Measurements from ENCODE around the gene SURF6. TPM values are rescaled to one million over a fixed set of nuclear protein-coding genes. Genes with fewer than 3 reads are reported as not detected.

The SURF6 gene
- total RNA-seq, 1 donor from 2014 or later = 16.0 TPM

DNA sequence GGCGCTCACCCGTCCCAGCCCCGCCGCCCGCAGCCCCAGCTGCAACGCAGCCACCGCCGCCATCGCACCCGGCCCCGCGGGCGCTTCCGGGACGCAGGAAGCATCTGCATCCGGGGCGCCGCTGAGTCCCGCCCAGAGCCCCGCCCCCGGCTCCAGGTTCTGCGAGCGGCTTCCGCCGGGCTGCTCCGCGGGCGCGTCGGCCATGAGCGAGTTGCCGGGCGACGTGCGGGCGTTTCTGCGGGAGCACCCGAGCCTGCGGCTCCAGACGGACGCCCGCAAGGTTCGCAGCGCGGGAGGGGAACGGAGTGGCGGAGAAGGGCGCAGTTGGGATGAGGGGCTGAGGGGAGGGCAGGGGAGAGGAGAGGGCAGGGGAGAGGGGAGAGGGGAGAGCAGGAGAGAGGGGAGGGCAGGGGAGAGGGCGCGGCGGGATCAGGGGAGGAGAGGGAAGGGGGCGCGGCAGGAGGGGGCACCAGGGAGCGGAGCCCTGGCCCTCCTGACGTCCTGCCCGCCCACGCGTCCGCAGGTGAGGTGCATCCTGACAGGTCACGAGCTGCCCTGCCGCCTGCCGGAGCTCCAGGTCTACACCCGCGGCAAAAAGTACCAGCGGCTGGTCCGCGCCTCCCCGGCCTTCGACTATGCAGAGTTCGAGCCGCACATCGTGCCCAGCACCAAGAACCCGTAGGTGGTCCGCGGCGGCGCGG, 20.6 kb upstream of the SURF6 start, which contains the start of the genes SURF1 and SURF2:
TSS of gene SURF1 (minus strand) at position 97 of the 701 bp plus-strand sequence. CDS start at position 63, 34 bp downstream.
TSS of gene SURF2 (plus strand) at position 160 of the 701 bp plus-strand sequence. CDS start at position 203, 43 bp downstream.
- H3K4me1 Mint-ChIP-seq (ENCODE audit: unreplicated experiment) = peaks cover 29% of the 10 kb centered on the region
- peak within 1 kb of the TSS; percentile 85 for H3K4me3 Mint-ChIP-seq (ENCODE audit: unreplicated experiment)
- no peaks in the 10 kb centered on the region for H3K9me3 Mint-ChIP-seq (ENCODE audit: unreplicated experiment)
- peak within 1 kb of the TSS; percentile 78 for H3K27ac Mint-ChIP-seq (ENCODE audit: unreplicated experiment)
- peaks cover 16% of the 10 kb centered on the region for H3K36me3 Mint-ChIP-seq (ENCODE audit: unreplicated experiment)
- DNase-seq (ENCODE audit: extremely low spot score, unreplicated experiment) = peak; percentile 94
- TF ChIP-seq, protein P1, sequence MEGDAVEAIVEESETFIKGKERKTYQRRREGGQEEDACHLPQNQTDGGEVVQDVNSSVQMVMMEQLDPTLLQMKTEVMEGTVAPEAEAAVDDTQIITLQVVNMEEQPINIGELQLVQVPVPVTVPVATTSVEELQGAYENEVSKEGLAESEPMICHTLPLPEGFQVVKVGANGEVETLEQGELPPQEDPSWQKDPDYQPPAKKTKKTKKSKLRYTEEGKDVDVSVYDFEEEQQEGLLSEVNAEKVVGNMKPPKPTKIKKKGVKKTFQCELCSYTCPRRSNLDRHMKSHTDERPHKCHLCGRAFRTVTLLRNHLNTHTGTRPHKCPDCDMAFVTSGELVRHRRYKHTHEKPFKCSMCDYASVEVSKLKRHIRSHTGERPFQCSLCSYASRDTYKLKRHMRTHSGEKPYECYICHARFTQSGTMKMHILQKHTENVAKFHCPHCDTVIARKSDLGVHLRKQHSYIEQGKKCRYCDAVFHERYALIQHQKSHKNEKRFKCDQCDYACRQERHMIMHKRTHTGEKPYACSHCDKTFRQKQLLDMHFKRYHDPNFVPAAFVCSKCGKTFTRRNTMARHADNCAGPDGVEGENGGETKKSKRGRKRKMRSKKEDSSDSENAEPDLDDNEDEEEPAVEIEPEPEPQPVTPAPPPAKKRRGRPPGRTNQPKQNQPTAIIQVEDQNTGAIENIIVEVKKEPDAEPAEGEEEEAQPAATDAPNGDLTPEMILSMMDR (IDR thresholded peaks at IDR 0.05) = no peak
- H3K27me3 Mint-ChIP-seq (ENCODE audit: unreplicated experiment) = no peaks in the 10 kb centered on the region

GRCh38 chr9:133355881-133356357, 19.9 kb upstream of the SURF6 start:
- no peak for DNase-seq (ENCODE audit: extremely low spot score, unreplicated experiment)
- no peaks in the 10 kb centered on the region for H3K9me3 Mint-ChIP-seq (ENCODE audit: unreplicated experiment)

DNA sequence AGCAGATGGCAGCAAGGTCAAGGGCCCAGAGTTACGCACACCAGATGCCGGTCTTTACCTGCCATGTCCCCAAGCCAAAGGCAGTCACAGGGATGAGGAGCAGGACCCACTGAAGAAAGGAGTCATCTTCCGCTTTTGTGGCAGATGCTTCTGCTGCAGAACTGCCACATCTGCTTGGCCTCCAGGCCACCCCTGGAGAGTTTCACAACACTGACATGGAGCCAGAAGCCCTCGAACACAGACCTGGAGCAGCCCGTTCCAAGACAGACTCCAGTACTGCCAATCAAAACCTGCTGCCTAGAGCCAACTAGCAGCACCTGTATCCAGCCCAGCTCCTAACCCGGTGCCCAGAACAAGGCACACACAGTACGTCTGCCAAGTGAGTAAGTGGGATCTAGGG, 18.8 kb upstream of the SURF6 start:
- H3K9me3 Mint-ChIP-seq (ENCODE audit: unreplicated experiment) = no peaks in the 10 kb centered on the region
- peaks cover 33% of the 10 kb centered on the region for H3K4me1 Mint-ChIP-seq (ENCODE audit: unreplicated experiment)
- no peak overlapping the region for H3K27ac Mint-ChIP-seq (ENCODE audit: unreplicated experiment)
- no peaks in the 10 kb centered on the region for H3K27me3 Mint-ChIP-seq (ENCODE audit: unreplicated experiment)
- peaks cover 26% of the 10 kb centered on the region for H3K36me3 Mint-ChIP-seq (ENCODE audit: unreplicated experiment)
- DNase-seq (ENCODE audit: extremely low spot score, unreplicated experiment) = no peak
- peak overlapping the region; percentile 85 for H3K4me3 Mint-ChIP-seq (ENCODE audit: unreplicated experiment)
- TF ChIP-seq, protein P1 (IDR thresholded peaks at IDR 0.05) = no peak

More at GRCh38 chr9:133355881-133356357, 19.9 kb upstream of the SURF6 start:
- Mint-ChIP-seq H3K4me1 (ENCODE audit: unreplicated experiment) (peaks cover 29% of the 10 kb centered on the region), H3K27me3 (ENCODE audit: unreplicated experiment) (no peaks in the 10 kb centered on the region), H3K27ac (ENCODE audit: unreplicated experiment) (peak overlapping the region; percentile 78), H3K36me3 (ENCODE audit: unreplicated experiment) (peaks cover 16% of the 10 kb centered on the region), H3K4me3 (ENCODE audit: unreplicated experiment) (peak overlapping the region; percentile 85)
- TF ChIP-seq, protein P1 (IDR thresholded peaks at IDR 0.05) = no peak

- Mint-ChIP-seq H3K36me3 (ENCODE audit: unreplicated experiment) (peaks cover 36% of the 10 kb centered on the region), H3K4me3 (ENCODE audit: unreplicated experiment) (no peak overlapping the region), H3K9me3 (ENCODE audit: unreplicated experiment) (no peaks in the 10 kb centered on the region), H3K27me3 (ENCODE audit: unreplicated experiment) (no peaks in the 10 kb centered on the region), H3K4me1 (ENCODE audit: unreplicated experiment) (peaks cover 42% of the 10 kb centered on the region), H3K27ac (ENCODE audit: unreplicated experiment) (no peak overlapping the region)
- TF ChIP-seq, protein P1 (IDR thresholded peaks at IDR 0.05) = no peak
- DNase-seq (ENCODE audit: extremely low spot score, unreplicated experiment) = no peak
Measured at GRCh38 chr9:133353548-133353947, 17.6 kb upstream of the SURF6 start.

DNA sequence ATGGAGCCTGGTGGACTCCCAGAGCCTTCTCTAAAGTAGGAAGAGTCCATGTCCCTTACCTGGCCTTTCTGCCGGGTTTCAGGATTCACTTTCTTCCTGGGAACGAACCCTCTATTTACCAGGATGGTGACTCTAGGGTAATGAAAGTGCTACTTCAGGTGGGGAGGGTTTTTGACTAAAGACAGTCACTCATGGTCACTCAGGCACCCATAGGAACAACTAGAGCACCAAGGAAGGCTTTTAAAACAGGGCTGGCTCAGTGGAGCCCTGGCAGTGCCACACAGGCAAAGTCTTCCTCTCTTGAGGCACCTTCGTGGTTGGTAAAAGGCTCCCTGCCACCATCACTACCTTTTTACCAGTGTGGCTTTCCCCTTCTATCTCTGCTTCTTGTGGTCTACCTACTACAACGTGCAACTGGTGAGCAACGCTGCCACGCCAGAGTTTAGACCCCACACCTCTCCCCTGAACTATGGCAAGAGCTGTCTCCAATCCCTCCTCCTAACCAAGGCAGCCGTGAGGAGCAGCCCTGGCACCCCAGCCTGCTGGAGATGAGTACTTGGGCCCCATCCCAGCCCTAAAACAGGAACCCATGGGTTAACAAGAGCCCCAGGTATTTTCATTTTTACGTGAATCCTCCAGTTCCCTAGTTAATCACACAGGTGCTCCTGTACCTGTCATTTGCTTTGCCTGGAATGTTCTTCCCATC, 16.8 kb upstream of the SURF6 start:
- H3K9me3 Mint-ChIP-seq (ENCODE audit: unreplicated experiment) = no peaks in the 10 kb centered on the region

More for the DNA sequence above, 16.8 kb upstream of the SURF6 start:
- no peak overlapping the region for H3K4me3 Mint-ChIP-seq (ENCODE audit: unreplicated experiment)
- TF ChIP-seq, protein P1 (IDR thresholded peaks at IDR 0.05) = no peak
- peaks cover 40% of the 10 kb centered on the region for H3K4me1 Mint-ChIP-seq (ENCODE audit: unreplicated experiment)
- DNase-seq (ENCODE audit: extremely low spot score, unreplicated experiment) = no peak
- peak overlapping the region; percentile 47 for H3K27ac Mint-ChIP-seq (ENCODE audit: unreplicated experiment)
- H3K36me3 Mint-ChIP-seq (ENCODE audit: unreplicated experiment) = peaks cover 37% of the 10 kb centered on the region
- no peaks in the 10 kb centered on the region for H3K27me3 Mint-ChIP-seq (ENCODE audit: unreplicated experiment)
